H7 (cell line): ENCODE data around the gene TIGIT. TPM values are rescaled to one million over a fixed set of nuclear protein-coding genes. Genes with fewer than 3 reads are reported as not detected.
"Not testable (repeated sequence)": the region's sequence is repeated elsewhere in the genome, so short reads cannot be mapped to it uniquely, and the experiment has no call there.

Experiments used
- DNase-seq: peaks from one replicate; pipeline ENCODE4 v3.0.0; 2012
- H3K27me3 ChIP-seq: 2 replicates; pipeline ENCODE4 v1.6.0; 2011; ENCODE audit warnings: mild to moderate bottlenecking, low read length; ENCODE audit not compliant: control insufficient read depth, insufficient read depth
- H3K36me3 ChIP-seq: replicated peaks from 2 replicates; pipeline ENCODE4 v1.5.1; 2011; ENCODE audit warnings: low read length; ENCODE audit not compliant: control insufficient read depth, insufficient read depth
- H3K4me3 ChIP-seq: 2 replicates; pipeline ENCODE4 v1.5.1; 2011; ENCODE audit warnings: low read depth, mild to moderate bottlenecking, control low read depth, low read length, moderate library complexity; ENCODE audit not compliant: insufficient read depth
- total RNA-seq: library from RNA; depleted of rRNA; stranded (reverse); fragments of >200 nt; shearing (Covaris generic); gene quantifications from 2 replicates; pipeline ENCODE4 v1.2.3, GENCODE V29; 2014; rRNA removed

The TIGIT gene
- not detected in 2 replicates for total RNA-seq

DNA sequence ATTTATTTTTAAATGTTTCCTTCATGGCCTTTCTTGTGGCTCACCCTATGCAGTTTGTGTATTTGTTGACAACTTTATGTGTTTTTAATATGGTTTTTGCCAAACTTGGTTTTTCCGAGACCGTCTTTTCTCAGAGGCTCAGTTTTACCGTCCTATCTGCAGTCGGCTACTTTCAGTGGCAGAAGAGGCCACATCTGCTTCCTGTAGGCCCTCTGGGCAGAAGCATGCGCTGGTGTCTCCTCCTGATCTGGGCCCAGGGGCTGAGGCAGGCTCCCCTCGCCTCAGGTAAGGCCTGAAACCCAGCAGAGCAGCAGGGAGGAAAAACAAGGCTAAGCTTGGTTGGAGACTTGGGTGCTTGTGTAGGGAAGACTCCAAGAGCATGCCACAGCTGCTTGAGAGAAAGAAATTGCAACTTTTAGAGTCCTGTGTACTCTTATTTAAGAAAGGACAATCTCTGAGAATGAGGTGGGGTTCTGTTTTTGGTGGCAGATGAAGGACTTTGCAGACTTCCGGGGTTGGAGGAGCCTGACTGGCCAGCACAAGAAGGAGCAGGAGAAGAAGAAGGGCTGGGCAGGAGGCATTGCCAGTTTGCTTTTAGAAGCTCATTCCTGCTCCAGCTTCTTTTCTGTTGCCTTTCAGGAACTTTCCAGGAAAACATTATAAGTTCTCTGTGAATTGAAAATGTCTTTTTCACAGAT lies at the start of gene TIGIT:
TSS of gene TIGIT (plus strand) at position 191 of the 698 bp plus-strand sequence. CDS start at position 225, 34 bp downstream.
- DNase-seq, result no peak
- no peak within 1 kb of the TSS for H3K4me3 ChIP-seq

DNA sequence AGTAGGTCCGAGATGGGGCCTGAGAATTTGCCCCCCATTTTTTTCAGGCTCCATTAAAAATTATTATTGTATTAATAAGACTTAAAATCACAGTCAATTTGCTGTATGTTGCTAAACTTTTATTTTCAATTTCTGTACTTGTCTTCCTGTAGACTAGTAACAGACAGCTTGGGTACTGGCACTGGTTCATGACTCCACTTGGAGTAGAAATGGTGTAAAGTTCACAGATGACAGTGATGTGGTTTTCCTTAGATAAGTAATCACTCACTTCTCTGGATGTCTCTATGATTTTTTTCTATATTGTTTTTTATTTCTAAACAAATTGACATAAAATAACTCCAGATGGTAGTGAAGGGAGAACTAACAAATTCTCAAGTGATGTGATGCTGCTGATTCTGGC lies 40.9 kb upstream of the TIGIT start:
- Histone ChIP-seq H3K36me3 (no peaks in the 10 kb centered on the region), H3K4me3 (no peak overlapping the region), H3K27me3 (no peaks in the 10 kb centered on the region)
- no peak for DNase-seq

More for the DNA sequence above, at the start of gene TIGIT:
- H3K27me3 ChIP-seq, result no peaks in the 10 kb centered on the region
- H3K36me3 ChIP-seq, result no peaks in the 10 kb centered on the region

DNA sequence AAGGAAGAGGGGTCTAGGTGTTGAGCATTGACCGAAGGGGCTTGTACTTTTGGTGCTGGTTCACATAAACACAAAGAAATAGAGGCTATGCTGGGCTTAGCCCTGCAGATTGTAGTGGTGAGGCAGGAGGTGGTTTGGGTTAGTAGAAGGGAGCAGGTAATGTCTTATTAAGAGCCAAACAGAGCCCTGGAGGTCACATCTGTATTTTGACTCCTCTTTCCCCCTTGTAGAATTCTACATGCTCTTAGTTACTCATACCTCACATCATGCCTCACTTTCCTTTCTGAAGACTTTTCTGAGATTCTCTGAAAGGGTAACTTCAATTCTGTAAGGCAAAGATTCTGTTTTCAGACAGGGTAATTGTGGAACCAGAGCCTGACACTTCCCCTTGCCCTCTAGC lies 40.3 kb upstream of the TIGIT start:
- no peaks in the 10 kb centered on the region for H3K27me3 ChIP-seq
- DNase-seq, result no peak
- no peak overlapping the region for H3K4me3 ChIP-seq
- no peaks in the 10 kb centered on the region for H3K36me3 ChIP-seq

- Histone ChIP-seq H3K27me3 (no peaks in the 10 kb centered on the region), H3K4me3 (no peak overlapping the region), H3K36me3 (no peaks in the 10 kb centered on the region)
- no peak for DNase-seq
Measured at GRCh38 chr3:114259566-114259965, 34.3 kb upstream of the TIGIT start.

DNA sequence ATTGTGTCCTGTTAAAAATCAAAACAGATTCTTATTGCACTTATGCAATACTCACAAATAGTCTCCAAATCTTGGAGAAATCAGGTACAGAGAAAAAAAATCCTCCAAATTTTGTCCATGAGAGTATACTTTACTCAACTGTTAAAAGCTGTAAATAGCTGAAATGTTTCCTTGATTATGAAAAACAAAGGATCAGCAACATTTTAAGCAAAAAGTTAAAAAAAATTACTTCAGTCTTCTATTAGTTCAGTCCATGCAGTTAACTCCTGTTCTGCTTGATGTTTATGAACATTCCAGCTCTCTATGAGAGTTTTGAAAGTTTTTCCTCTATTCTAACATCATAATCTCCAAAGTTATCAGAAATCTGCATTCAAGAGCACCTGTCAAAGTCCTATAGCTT lies 33.7 kb upstream of the TIGIT start:
- no peaks in the 10 kb centered on the region for H3K27me3 ChIP-seq
- H3K36me3 ChIP-seq, result no peaks in the 10 kb centered on the region
- no peak for DNase-seq
- no peak overlapping the region for H3K4me3 ChIP-seq

DNA sequence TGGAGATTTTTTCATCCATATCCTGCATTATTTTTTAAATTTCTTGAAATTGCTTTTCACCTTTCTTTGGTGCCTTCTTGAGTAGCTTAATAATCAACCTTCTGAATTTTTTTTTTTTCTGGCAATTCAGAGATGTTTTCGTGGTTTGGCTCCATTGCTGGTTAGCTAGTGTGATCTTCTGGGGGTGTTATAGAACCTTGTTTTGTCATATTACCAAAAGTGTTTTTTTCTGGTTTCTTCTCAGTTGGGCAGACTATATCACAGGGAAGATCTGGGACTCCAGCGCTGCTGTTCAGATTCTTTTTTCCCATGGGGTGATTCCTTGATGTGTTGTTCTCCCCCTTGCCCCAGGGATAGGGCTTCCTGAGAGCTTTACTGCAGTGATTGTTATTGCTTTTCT lies 23.8 kb upstream of the TIGIT start:
- no peak for DNase-seq
- no peaks in the 10 kb centered on the region for H3K27me3 ChIP-seq
- H3K4me3 ChIP-seq, result no peak overlapping the region
- H3K36me3 ChIP-seq, result no peaks in the 10 kb centered on the region

DNA sequence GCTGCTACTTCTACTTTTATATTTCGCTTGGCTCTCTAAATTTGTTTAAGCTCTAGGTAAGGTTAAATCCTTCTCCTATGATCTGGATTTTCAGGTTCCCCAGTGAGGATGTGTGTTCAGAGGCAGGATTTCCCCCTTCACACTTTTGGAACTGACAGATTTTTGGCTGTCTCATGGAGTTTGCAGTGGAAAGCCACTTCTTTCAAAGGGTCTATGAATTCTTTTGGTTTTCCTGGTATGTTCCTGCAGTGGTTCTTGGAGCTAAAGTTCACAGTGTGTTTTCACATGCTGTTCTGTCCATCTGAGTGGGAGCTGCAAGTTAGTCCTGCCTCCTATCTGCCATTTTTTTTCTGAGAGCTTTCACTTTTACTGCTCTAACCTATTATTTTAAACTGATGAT lies 21.6 kb upstream of the TIGIT start:
- no peaks in the 10 kb centered on the region for H3K36me3 ChIP-seq
- H3K4me3 ChIP-seq, result no peak overlapping the region
- no peak for DNase-seq
- no peaks in the 10 kb centered on the region for H3K27me3 ChIP-seq

DNA sequence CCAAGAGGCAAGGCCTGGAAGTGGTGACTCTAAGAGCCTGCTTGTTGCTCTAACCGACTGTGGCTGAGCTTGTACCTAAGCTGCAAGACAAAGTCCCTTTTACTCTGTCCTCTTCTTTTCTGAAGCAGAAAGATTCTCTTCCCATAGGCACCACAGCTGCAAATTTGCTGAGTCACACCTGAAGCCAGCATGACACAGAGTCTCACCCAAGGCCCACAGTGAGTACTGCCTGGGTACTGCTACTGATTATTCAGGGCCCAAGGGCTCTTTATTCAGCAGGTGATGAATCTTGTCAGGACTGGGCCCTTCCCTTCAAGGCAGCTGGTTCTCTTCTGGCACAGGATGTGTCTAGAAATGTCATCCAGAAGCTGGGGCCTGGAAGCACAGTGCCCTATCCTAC lies 18.9 kb upstream of the TIGIT start:
- Histone ChIP-seq H3K27me3 (no peaks in the 10 kb centered on the region), H3K4me3 (no peak overlapping the region), H3K36me3 (no peaks in the 10 kb centered on the region)
- no peak for DNase-seq

GRCh38 chr3:114276856-114277255 lies 17.0 kb upstream of the TIGIT start:
- not testable (repeated sequence) for H3K36me3 ChIP-seq, H3K4me3 ChIP-seq, H3K27me3 ChIP-seq, DNase-seq

GRCh38 chr3:114284644-114285043 lies 9.2 kb upstream of the TIGIT start:
- no peak for DNase-seq
- Histone ChIP-seq H3K27me3 (no peaks in the 10 kb centered on the region), H3K4me3 (no peak overlapping the region), H3K36me3 (no peaks in the 10 kb centered on the region)

DNA sequence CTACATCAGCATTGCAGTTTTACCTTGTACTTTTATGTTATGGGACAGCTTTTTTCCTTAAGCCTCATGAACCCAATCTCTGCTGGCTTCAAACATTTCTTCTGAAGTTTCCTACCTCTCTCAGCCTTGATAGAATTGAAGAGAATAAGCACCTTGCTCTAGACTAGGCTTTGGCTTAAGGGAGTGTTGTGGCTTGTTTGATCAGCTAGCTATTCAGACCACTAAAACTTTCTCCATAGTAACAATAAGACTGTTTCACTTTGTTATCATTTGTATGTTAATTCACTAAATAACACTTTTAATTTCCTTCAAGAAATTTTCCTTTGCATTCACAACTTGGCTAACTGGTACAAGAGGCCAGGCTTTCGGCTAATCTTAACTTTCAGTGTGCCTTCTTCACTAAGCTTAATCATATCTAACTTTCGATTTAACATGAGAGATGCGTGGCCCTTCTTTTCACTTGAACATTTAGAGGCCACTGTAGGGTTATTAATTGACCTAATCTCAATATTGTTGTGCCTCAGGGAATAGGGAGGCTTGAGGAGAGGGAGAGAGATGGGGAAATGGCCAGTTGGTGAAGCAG lies 8.1 kb upstream of the TIGIT start:
- Histone ChIP-seq H3K36me3 (no peaks in the 10 kb centered on the region), H3K4me3 (no peak overlapping the region), H3K27me3 (no peaks in the 10 kb centered on the region)
- no peak for DNase-seq

DNA sequence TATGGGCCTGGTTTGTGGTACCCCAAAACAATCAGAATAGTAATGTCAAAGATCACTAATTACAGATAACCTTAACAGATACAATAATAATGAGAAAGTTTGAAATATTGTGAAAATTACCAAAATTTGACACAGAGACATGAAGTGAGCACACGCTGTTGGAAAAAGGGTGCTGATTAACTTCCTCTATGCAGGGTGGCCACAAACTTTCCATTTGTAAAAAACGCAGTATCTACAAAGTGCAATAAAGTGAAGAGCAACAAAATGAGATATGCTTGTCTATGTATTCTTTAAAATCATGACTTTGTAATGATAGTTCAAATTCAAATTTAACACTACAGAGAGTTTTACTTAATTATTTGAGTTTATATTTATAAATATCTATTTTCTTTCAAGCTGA lies 7.6 kb upstream of the TIGIT start:
- no peak for DNase-seq
- Histone ChIP-seq H3K27me3 (no peaks in the 10 kb centered on the region), H3K36me3 (no peaks in the 10 kb centered on the region), H3K4me3 (no peak overlapping the region)

- Histone ChIP-seq H3K27me3 (no peaks in the 10 kb centered on the region), H3K4me3 (no peak overlapping the region), H3K36me3 (no peaks in the 10 kb centered on the region)
- DNase-seq, result peak; percentile 91
Measured at GRCh38 chr3:114290911-114291901, 2.6 kb upstream of the TIGIT start.

- DNase-seq, result no peak
- Histone ChIP-seq H3K4me3 (no peak overlapping the region), H3K27me3 (no peaks in the 10 kb centered on the region), H3K36me3 (no peaks in the 10 kb centered on the region)
Measured at GRCh38 chr3:114294940-114295480, 1.2 kb downstream of the TIGIT start.
